Tibial artery (tissue), 4 donors: Measurements from ENCODE around the gene SYNDIG1L.
"Not testable (repeated sequence)": the region's sequence is repeated elsewhere in the genome, so short reads cannot be mapped to it uniquely, and the experiment has no call there.

Experiments used
- DNase-seq, 2 donors: peaks; one replicate each; pipeline ENCODE4 v3.0.0-alpha.2; 2019
- H3K27ac ChIP-seq, 2 donors: fragments of 200-600 bp; sonication (generic) in 1 of 2; 1 replicate in 1 of 2; 2 replicates in 1 of 2; pipeline ENCODE4 v1.5.1; 2018 to 2019; ENCODE audit warnings: mild to moderate bottlenecking in 1 of 2
- H3K27me3 ChIP-seq, 2 donors: fragments of 200-600 bp; sonication (generic) in 1 of 2; one replicate each; pipeline versions ENCODE4 v1.5.1 to v1.6.0; 2016 to 2019
- H3K36me3 ChIP-seq, 3 donors: fragments of 200-600 bp; sonication (generic) in 2 of 3; one replicate each; pipeline ENCODE4 v1.5.1; 2016 to 2019; ENCODE audit warnings: mild to moderate bottlenecking in 2 of 3
- H3K4me1 ChIP-seq, 4 donors: fragments of 200-600 bp; sonication (generic) in 2 of 4; 1 replicate in 3 of 4; 2 replicates in 1 of 4; pipeline ENCODE4 v1.5.1; 2016 to 2019
- H3K4me3 ChIP-seq, 2 donors: fragments of 200-600 bp; sonication (generic) in 1 of 2; 1 replicate in 1 of 2; 2 replicates in 1 of 2; pipeline ENCODE4 v1.5.1; 2018 to 2019; ENCODE audit warnings: mild to moderate bottlenecking in 2 of 2
- H3K9me3 ChIP-seq, 3 donors: fragments of 200-600 bp; sonication (generic) in 1 of 3; one replicate each; pipeline ENCODE4 v1.5.1; 2016 to 2019
- CTCF ChIP-seq, 2 experiments: fragments of 200-600 bp in 1 of 2; fragments of 450-650 bp in 1 of 2; IDR thresholded peaks; one replicate each; pipeline ENCODE4 v1.5.1; 2017 to 2019; ENCODE audit warnings: antibody characterized with exemption in 2 of 2, mild to moderate bottlenecking in 1 of 2, moderate library complexity in 1 of 2
- intact Hi-C: fragments of 100-400 bp; cut with DNase I; formaldehyde crosslinking; loops from one replicate; pipeline ENCODE4 v1.15.0; 2023; ENCODE audit warnings: low total_unique reads

Gene SYNDIG1L

DNA sequence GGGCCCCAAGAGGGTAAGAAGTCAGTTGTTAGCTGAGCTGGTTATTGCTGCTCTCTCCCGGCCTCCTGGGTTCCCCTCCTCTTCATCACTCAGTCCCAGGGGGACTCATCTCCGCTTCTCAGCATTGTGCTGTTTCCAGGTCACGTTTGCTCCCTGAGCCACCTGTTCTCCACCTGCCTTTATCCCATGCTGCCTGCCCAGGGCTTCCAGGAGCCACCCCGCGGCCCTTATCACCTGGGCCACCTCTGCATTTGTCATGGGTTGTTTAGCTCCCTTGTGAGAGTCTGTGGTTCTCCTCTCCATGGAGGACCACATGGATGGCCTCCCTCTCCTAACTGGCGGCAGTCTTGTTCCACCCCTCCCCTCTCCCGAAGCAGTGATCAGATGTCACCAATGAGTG, 36.0 kb downstream of the SYNDIG1L start:
- intact Hi-C loops, result no loop called here

DNA sequence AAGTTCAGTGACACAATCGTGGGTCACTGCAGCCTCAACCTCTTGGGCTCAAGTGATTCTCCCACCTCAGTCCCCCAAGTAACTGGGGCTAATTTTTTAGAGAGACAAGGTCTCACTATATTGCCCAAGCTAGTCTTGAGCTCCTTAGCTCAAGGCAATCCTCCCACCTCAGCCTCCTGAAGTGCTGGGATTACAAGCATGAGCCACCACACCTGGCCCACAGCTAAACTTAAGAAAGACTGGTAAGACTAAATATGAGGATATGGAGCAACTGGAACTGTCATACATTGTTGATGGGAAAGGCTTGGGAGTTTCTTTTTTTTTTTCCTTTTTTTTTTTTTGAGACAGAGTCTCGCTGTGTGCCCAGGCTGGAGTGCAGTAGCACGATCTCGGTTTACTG, 43.8 kb downstream of the SYNDIG1L start:
- Histone ChIP-seq H3K36me3 (no peaks in the 10 kb centered on the region), H3K9me3 (no peaks in the 10 kb centered on the region), H3K27me3 (peaks cover 0 to 4% of the 10 kb centered on the region in 2 donors), H3K27ac (no peak overlapping the region), H3K4me1 (no peaks in the 10 kb centered on the region), H3K4me3 (no peak overlapping the region)
- no peak for TF ChIP-seq CTCF (IDR thresholded peaks at IDR 0.05)
- intact Hi-C loops, result no loop called here
- peak in 1 of 2 donors; percentile 5 for DNase-seq

More for the DNA sequence above, 36.0 kb downstream of the SYNDIG1L start:
- peaks cover 0 to 17% of the 10 kb centered on the region in 2 donors for H3K27me3 ChIP-seq
- no peak overlapping the region for H3K27ac ChIP-seq
- H3K4me1 ChIP-seq, result no peaks in the 10 kb centered on the region
- TF ChIP-seq CTCF (IDR thresholded peaks at IDR 0.05), result no peak
- no peak overlapping the region for H3K4me3 ChIP-seq
- no peaks in the 10 kb centered on the region for H3K36me3 ChIP-seq
- H3K9me3 ChIP-seq, result no peaks in the 10 kb centered on the region
- DNase-seq, result peak in 1 of 2 donors; percentile 21

GRCh38 chr14:74381571-74381970, 44.4 kb downstream of the SYNDIG1L start:
- H3K36me3 ChIP-seq, H3K9me3 ChIP-seq, H3K4me1 ChIP-seq, intact Hi-C loops, H3K27me3 ChIP-seq, H3K4me3 ChIP-seq, H3K27ac ChIP-seq: not testable (repeated sequence)
- DNase-seq, result peak in 1 of 2 donors; percentile 7

- H3K4me3 ChIP-seq, result no peak overlapping the region
- H3K4me1 ChIP-seq, result no peaks in the 10 kb centered on the region
- H3K27ac ChIP-seq, result no peak overlapping the region
- no peaks in the 10 kb centered on the region for H3K36me3 ChIP-seq
- no peak for TF ChIP-seq CTCF (IDR thresholded peaks at IDR 0.05)
- H3K9me3 ChIP-seq, result no peaks in the 10 kb centered on the region
- peak in 1 of 2 donors; percentile 23 for DNase-seq
- H3K27me3 ChIP-seq, result no peaks in the 10 kb centered on the region
- intact Hi-C loops, result no loop called here
Measured at GRCh38 chr14:74380845-74381244, 45.2 kb downstream of the SYNDIG1L start.

DNA sequence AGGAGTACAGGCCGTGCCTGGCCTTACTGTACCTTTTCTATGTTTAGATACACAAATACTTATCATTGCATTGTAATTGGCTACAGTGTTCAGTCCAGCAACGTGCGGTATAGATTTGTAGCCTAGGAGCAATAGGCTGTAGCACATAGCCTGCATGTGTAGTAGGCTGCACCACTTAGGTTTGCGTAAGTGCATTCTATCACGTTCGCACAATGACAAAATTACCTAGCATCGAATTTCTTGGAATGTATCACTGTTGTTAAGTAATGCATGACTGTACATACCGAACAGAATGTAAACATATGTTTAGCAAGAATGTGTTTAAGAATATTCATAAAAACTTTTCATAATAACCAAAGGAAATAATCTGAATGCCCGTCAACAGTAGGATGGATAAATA, 45.8 kb downstream of the SYNDIG1L start:
- no peak for TF ChIP-seq CTCF (IDR thresholded peaks at IDR 0.05)
- Histone ChIP-seq H3K4me3 (no peak overlapping the region), H3K4me1 (no peaks in the 10 kb centered on the region), H3K27ac (no peak overlapping the region), H3K27me3 (no peaks in the 10 kb centered on the region), H3K36me3 (no peaks in the 10 kb centered on the region), H3K9me3 (no peaks in the 10 kb centered on the region)
- DNase-seq, result no peak
- intact Hi-C loops, result no loop called here

DNA sequence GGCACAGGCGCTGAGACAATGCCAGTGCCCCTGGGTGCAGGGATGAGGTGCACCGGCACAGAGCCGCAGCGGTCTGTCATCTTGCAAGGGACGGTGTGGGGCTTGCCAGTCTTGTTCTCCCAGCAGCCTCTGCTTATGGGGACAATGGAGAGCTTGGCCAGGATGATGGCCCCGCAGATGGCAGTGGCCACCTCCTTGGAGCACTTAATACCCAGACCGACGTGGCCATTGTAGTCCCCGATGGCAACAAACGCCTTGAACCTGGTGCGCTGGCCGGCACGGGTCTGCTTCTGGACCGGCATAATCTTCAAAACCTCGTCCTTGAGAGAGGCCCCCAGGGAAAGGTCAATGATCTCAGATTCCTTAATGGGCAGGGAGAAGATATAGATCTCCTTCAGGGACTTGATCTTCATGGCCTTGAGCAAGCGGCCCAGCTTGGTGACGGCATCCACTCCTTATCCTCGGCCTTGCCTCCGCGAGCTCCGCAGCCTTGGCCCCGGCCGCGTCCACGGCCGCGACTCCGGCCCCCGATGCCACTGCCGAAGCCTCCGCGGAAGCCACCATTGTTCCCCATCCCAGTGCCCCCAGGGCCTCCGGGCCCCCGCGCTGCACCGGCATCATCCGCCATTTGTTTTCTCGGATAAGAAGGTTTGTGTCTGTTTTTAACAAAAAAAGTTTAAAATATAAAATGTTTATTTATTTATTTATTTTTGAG, 47.9 kb downstream of the SYNDIG1L start:
- Histone ChIP-seq H3K9me3 (no peaks in the 10 kb centered on the region), H3K36me3 (no peaks in the 10 kb centered on the region), H3K27ac (no peak overlapping the region), H3K4me1 (no peaks in the 10 kb centered on the region), H3K4me3 (no peak overlapping the region), H3K27me3 (no peaks in the 10 kb centered on the region)
- TF ChIP-seq CTCF (IDR thresholded peaks at IDR 0.05), result no peak
- intact Hi-C loops, result no loop called here
- peak in 1 of 2 donors; percentile 55 for DNase-seq
